Breast epithelium (tissue), 4 donors: ENCODE results near the gene TSN. TPM values are rescaled to one million over a fixed set of nuclear protein-coding genes. Genes with fewer than 3 reads are reported as not detected.
"Not testable (repeated sequence)": the region's sequence is repeated elsewhere in the genome, so short reads cannot be mapped to it uniquely, and the experiment has no call there.

Source experiments
- DNase-seq, 2 donors: peaks; one replicate each; pipeline ENCODE4 v3.0.0-alpha.2; 2019; ENCODE audit warnings: low spot score in 2 of 2
- H3K27ac ChIP-seq, 2 donors: fragments of 200-600 bp; sonication (generic) in 1 of 2; one replicate each; pipeline ENCODE4 v1.5.1; 2016 to 2019; ENCODE audit warnings: mild to moderate bottlenecking in 1 of 2
- H3K27me3 ChIP-seq, 2 donors: fragments of 200-600 bp; sonication (generic) in 1 of 2; one replicate each; pipeline versions ENCODE4 v1.5.1 to v1.6.0; 2017 to 2019; ENCODE audit warnings: control low read depth in 1 of 2, mild to moderate bottlenecking in 1 of 2
- H3K36me3 ChIP-seq: fragments of 200-600 bp; one replicate; pipeline ENCODE4 v1.5.1; 2019
- H3K4me1 ChIP-seq, 2 donors: fragments of 200-600 bp; sonication (generic); one replicate each; pipeline ENCODE4 v1.5.1; 2016 to 2019; ENCODE audit warnings: control low read depth in 1 of 2
- H3K4me3 ChIP-seq, 3 donors: fragments of 200-600 bp; sonication (generic); 1 replicate in 2 of 3; 2 replicates in 1 of 3; pipeline ENCODE4 v1.5.1; 2016 to 2019; ENCODE audit warnings: mild to moderate bottlenecking in 3 of 3, moderate library complexity in 2 of 3
- H3K9me3 ChIP-seq, 2 donors: fragments of 200-600 bp; sonication (generic) in 1 of 2; one replicate each; pipeline ENCODE4 v1.5.1; 2016 to 2019; ENCODE audit warnings: control low read depth in 1 of 2
- POLR2A ChIP-seq: fragments of 450-650 bp; IDR thresholded peaks from one replicate; pipeline ENCODE4 v1.6.1; 2016; ENCODE audit warnings: antibody characterized with exemption, mild to moderate bottlenecking, moderate library complexity
- POLR2AphosphoS5 ChIP-seq, 3 donors: sonication (generic); formaldehyde crosslinking; IDR thresholded peaks; one replicate each; pipeline ENCODE4 v1.6.1; 2017; ENCODE audit warnings: antibody characterized with exemption in 3 of 3
- intact Hi-C: fragments of 100-400 bp; cut with DNase I; formaldehyde crosslinking; loops from one replicate; pipeline ENCODE4 v1.15.1; 2023; ENCODE audit warnings: low total_unique reads
- total RNA-seq, 3 donors: library from RNA; depleted of rRNA; stranded (reverse); fragments of >200 nt; gene quantifications; one replicate each; pipeline ENCODE4 v1.1.0, GENCODE V29; 2016
- TF ChIP-seq, protein P1 (sequence below), 3 donors: fragments of 450-650 bp; IDR thresholded peaks; one replicate each; pipeline ENCODE4 v1.5.1; 2016 to 2017; ENCODE audit warnings: antibody characterized with exemption in 3 of 3, mild to moderate bottlenecking in 3 of 3, moderate library complexity in 3 of 3

TSN gene
- total RNA-seq, 3 donors from 2014 or later, result 35.1 to 55.8 (median 42.7) TPM

DNA sequence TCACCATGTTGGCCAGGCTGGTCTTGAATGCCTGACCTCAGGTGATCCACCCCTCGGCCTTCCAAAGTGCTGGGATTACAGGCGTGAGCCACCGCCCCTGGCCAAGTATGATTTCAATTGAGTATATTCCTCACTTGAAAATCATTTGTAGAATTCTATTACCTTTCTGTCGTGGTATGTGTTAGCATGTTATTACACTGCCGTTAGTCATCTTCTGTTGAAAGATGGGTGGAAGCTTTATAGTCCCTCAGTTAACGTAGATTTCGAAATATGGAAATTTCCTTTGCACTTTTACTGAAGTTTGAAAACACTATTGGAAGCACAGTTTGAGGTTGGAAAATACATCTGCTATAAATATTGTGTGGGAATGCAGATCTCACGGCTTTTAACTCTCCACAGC is 33.5 kb upstream of the TSN start:
- Histone ChIP-seq H3K27me3 (no peaks in the 10 kb centered on the region), H3K4me1 (no peaks in the 10 kb centered on the region), H3K27ac (no peak overlapping the region), H3K36me3 (no peaks in the 10 kb centered on the region), H3K9me3 (no peaks in the 10 kb centered on the region), H3K4me3 (no peak overlapping the region)
- TF ChIP-seq POLR2AphosphoS5 (IDR thresholded peaks at IDR 0.05) (no peak), POLR2A (no peak)
- TF ChIP-seq, protein P1, sequence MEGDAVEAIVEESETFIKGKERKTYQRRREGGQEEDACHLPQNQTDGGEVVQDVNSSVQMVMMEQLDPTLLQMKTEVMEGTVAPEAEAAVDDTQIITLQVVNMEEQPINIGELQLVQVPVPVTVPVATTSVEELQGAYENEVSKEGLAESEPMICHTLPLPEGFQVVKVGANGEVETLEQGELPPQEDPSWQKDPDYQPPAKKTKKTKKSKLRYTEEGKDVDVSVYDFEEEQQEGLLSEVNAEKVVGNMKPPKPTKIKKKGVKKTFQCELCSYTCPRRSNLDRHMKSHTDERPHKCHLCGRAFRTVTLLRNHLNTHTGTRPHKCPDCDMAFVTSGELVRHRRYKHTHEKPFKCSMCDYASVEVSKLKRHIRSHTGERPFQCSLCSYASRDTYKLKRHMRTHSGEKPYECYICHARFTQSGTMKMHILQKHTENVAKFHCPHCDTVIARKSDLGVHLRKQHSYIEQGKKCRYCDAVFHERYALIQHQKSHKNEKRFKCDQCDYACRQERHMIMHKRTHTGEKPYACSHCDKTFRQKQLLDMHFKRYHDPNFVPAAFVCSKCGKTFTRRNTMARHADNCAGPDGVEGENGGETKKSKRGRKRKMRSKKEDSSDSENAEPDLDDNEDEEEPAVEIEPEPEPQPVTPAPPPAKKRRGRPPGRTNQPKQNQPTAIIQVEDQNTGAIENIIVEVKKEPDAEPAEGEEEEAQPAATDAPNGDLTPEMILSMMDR (IDR thresholded peaks at IDR 0.05), result no peak
- no peak for DNase-seq
- intact Hi-C loops, result no loop called here

GRCh38 chr2:121722479-121722878 is 33.0 kb upstream of the TSN start:
- no peaks in the 10 kb centered on the region for H3K9me3 ChIP-seq
- H3K4me1 ChIP-seq, result no peaks in the 10 kb centered on the region
- no peak overlapping the region for H3K27ac ChIP-seq
- intact Hi-C loops, result no loop called here
- no peaks in the 10 kb centered on the region for H3K27me3 ChIP-seq
- TF ChIP-seq, protein P1 (IDR thresholded peaks at IDR 0.05), result no peak
- no peak for TF ChIP-seq POLR2AphosphoS5 (IDR thresholded peaks at IDR 0.05)
- no peak for TF ChIP-seq POLR2A
- no peaks in the 10 kb centered on the region for H3K36me3 ChIP-seq
- H3K4me3 ChIP-seq, result no peak overlapping the region
- DNase-seq, result no peak

- Histone ChIP-seq H3K27me3 (no peaks in the 10 kb centered on the region), H3K36me3 (no peaks in the 10 kb centered on the region), H3K4me3 (no peak overlapping the region), H3K9me3 (no peaks in the 10 kb centered on the region), H3K4me1 (no peaks in the 10 kb centered on the region), H3K27ac (no peak overlapping the region)
- intact Hi-C loops, result no loop called here
- DNase-seq, result no peak
- TF ChIP-seq POLR2AphosphoS5 (IDR thresholded peaks at IDR 0.05) (no peak), POLR2A (no peak)
These were observed 32.1 kb upstream of the TSN start for GRCh38 chr2:121723316-121723715.

DNA sequence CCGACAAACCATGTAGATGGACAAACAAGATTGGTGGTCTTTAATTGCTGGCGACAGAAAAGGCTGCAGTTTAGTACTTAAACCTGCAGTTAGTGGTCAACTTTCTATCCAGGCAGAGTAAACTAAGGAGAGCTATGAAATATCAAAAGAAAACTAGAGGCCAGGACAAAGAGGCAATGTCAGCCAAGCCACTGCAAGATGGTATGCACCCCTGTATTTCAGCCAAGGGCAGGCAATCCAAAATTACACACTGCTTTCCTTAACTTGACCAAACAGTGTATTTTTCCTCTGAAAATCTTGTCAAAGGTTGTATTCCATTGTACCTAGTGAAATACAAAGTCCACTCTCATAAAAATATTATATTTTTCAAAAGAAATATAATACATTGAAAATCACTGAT is 28.1 kb upstream of the TSN start:
- Histone ChIP-seq H3K36me3 (no peaks in the 10 kb centered on the region), H3K9me3 (no peaks in the 10 kb centered on the region), H3K27me3 (no peaks in the 10 kb centered on the region), H3K4me3 (no peak overlapping the region), H3K27ac (no peak overlapping the region), H3K4me1 (no peaks in the 10 kb centered on the region)
- intact Hi-C loops, result no loop called here
- DNase-seq, result no peak
- TF ChIP-seq POLR2AphosphoS5 (IDR thresholded peaks at IDR 0.05) (no peak), POLR2A (no peak)
- TF ChIP-seq, protein P1 (IDR thresholded peaks at IDR 0.05), result no peak

DNA sequence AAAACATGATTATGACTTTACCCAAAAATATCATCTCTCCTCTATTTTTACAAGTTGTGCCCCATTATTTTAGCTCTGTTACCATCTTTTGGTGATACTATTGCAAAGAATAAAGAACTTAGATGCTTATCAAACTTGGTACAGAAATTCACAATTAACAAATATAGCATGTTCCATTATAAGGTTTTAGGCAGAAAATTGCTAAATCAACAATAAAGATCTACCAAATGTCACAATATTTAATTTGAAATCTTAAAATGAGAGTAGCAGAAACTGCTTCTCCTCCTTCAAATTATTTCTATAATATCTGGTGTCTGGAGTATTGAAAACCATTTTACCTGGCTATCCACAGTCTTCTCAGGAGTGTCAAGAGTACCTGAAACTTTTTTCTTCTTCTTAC is 27.5 kb upstream of the TSN start:
- TF ChIP-seq POLR2AphosphoS5 (IDR thresholded peaks at IDR 0.05), result no peak
- TF ChIP-seq POLR2A, result no peak
- TF ChIP-seq, protein P1 (IDR thresholded peaks at IDR 0.05), result no peak
- intact Hi-C loops, result no loop called here
- Histone ChIP-seq H3K27ac (no peak overlapping the region), H3K9me3 (no peaks in the 10 kb centered on the region), H3K36me3 (no peaks in the 10 kb centered on the region), H3K4me3 (no peak overlapping the region), H3K4me1 (no peaks in the 10 kb centered on the region), H3K27me3 (no peaks in the 10 kb centered on the region)
- no peak for DNase-seq

DNA sequence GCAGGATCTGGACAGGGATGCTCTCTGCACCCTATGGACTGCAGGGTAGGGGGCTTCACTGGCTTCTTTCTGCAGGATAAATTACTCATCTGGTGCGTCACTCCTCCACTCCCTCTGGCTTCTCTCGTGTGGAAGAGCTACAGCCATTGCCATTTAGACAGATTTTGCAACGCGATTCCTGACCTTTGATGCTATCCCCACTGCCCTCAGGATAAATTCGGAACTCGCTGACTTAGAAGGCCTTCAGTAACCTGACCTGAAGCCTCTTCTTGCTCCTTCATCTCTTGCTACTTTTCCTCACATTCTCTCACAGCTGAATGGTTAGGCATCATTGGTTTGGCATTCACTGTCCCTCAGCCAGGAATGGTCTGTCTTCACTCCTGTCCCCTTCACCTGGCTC is 24.1 kb upstream of the TSN start:
- DNase-seq, result no peak
- H3K27me3 ChIP-seq, result no peaks in the 10 kb centered on the region
- no peak overlapping the region for H3K4me3 ChIP-seq
- H3K4me1 ChIP-seq, result no peaks in the 10 kb centered on the region
- no peaks in the 10 kb centered on the region for H3K36me3 ChIP-seq
- intact Hi-C loops, result loop anchor here (10.0 kb wide), 1 partner anchor 197 kb away; the partner anchor contains the start of gene RNU4ATAC
- H3K9me3 ChIP-seq, result no peaks in the 10 kb centered on the region
- no peak overlapping the region for H3K27ac ChIP-seq
- no peak for TF ChIP-seq POLR2A
- TF ChIP-seq, protein P1 (IDR thresholded peaks at IDR 0.05), result no peak
- TF ChIP-seq POLR2AphosphoS5 (IDR thresholded peaks at IDR 0.05), result no peak

DNA sequence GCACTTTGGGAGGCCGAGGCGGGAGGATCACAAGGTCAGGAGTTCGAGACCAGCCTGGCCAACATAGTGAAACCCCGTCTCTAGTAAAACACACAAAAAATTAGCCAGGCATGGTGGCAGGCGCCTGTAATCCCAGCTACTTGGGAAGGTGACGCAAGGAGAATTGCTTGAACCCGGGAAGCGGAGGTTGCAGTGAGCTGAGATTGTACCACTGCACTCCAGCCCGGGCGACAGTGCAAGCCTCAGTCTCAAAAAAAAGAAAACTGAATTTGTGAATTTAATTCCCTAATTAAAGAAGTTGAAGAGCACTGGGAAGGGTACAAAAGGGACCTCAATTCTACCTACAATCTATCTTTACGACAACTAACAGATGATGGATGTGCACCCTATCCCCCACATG is 20.9 kb upstream of the TSN start:
- H3K4me3 ChIP-seq, H3K27me3 ChIP-seq, H3K9me3 ChIP-seq, H3K4me1 ChIP-seq, H3K27ac ChIP-seq, DNase-seq, H3K36me3 ChIP-seq: not testable (repeated sequence)
- intact Hi-C loops, result loop anchor here (10.0 kb wide), 1 partner anchor 200 kb away; the partner anchor contains the start of gene RNU4ATAC
